GM18868 (cell line): Measurements from ENCODE around the gene TRIM46.

ENCODE experiments used
- ATAC-seq: cut with Tn5 transposase; IDR thresholded peaks from one replicate; pipeline ENCODE4 v1.9.1; 2021; ENCODE audit warnings: mild to moderate bottlenecking, moderate library complexity; ENCODE audit not compliant: unreplicated experiment

The TRIM46 gene

DNA sequence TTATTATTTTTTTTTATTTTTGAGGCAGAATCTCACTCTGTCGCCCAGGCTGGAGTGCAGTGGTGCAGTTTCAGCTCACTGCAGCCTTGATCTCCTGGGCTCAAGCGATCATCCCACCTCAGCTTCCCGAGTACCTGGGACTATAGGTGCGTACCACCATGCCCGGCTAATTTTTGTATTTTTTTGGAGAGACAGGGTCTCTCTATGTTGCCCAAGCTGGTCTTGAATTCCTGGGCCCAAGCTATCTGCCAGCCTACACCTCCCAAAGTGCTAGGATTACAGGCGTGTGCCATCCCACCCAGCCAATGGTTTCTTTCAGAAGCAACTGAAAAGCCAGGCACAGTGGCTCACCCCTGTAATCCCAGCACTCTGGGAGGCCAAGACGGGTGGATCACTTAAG is 2.8 kb upstream of the TRIM46 start:
- no peak for ATAC-seq

DNA sequence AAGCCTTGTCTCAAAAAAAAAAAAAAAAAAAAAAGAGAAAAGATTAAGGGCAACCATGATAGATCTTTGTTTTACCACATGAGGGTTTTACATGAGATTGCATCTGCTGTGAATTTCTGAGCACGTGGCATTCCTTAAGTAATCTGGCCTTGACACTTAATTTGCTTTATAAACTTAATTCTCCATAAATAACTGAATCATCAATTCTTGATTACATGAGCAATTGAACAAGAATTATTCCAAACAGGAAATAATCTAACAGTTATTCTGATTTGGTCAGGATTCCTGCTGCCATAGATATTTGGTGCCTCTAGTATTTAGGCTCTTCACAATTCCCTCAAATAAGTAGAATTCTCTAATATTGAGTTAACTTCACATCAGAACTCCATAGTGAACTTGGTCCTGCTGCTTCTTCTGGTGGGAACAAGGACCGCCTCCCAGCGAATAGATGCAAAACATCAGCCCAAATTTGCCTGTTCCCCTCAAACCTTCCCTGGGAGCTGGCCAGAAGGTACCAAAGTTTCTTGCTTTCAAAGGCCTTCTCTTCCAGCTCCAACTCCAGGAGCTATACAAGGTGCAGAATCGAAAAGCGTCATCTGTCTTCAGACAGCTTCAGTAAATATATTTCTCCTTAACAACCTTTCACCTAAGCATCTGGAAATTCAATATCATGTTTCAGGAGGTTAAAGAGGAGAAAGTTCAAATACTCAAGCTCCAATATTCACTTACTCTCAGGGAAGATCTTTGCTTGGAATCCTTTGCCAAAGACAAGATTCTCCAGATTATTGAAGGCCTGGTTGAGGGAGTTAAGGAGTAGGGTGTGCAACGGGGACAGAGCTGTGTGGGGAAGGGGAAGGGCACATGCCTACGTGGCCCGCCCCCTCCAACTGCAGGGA is 1.6 kb upstream of the TRIM46 start:
- no peak for ATAC-seq

DNA sequence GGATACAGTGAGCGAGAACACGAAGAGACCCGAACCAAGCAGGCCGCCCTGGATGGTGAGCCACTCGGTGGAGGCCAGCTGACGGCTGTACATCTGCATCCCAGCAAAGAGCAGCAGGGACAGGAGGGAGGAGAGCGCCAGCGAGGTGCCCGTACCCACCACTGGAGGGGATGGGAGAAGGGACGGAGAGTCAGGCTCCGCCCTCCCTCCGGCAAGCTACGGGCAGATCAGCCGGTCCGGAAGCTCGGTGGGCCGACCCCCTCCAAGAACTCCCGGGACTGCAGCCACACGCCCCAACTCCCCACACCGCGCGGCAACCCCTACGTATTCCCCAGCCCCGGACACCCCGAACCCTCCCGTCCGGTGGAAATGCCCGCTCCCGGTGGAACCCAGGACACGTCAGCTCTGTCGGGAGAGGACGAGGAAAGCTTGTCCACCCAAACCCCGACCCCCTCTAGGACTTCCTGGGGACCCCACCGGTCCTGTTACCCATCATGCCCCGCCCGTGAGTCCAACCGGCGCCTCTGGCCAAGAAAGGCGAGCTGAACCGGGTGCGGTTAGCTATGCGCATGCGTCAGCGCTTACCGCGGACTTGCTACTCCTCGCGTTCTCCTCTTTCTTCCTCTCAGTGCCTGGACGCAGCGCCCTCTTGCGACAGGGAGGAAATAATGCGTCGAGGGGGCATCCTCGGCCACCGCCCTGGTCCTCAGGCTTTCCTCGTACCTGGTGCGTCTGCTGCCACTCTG is 744 bp upstream of the TRIM46 start, which contains the start of gene KRTCAP2:
Gene KRTCAP2 (minus strand): TSS at position 573 of the 746 bp plus-strand sequence. CDS start 80 bp downstream, at position 493.
- ATAC-seq: peak; percentile 74

DNA sequence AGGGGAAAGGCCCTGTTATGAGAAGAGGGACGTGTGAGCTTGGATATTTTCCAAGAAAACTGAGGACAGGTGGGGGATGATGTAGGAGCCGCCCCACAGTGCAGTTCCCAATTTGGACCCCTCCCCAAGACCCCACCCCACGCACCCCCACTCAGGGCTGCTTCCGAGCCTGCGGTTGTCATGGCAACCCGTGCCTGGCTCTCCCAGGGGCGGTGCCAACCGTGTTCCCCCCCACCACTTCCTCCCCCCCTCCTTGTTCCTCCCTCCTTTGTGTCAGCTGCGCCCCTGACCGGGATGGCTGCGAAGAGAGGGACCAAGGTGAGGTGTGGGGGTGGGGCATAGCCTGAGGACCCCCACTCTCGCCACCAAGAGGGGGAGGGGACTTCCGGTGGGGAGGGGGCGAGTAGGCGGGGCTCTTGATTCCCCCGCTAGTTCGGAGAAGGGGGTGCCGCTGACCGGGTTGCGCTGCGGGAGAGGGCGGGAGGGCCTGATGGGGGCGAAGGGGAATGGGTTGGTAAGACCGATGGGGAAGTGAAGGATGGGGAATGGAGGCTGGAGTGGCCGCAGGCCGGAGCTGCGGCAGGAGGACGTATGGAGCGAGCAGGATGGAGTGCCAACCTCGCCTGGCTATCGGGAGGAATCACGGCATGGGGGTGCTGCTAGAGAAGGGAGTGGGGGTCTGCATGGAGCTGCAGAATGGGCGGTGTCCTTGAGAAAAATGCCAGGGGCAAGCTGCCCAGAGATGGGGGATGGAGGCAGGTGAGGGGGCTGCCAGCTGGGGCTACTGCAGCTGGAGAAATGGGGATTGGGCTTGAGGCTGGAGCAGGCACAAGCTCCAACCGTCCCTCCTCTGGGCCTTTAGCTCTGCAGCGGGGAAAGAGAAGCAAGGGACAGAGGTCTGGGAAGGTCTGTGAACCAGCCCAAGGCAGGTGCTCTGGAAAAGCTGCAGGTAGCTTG is 953 bp downstream of the TRIM46 start:
- no peak for ATAC-seq

DNA sequence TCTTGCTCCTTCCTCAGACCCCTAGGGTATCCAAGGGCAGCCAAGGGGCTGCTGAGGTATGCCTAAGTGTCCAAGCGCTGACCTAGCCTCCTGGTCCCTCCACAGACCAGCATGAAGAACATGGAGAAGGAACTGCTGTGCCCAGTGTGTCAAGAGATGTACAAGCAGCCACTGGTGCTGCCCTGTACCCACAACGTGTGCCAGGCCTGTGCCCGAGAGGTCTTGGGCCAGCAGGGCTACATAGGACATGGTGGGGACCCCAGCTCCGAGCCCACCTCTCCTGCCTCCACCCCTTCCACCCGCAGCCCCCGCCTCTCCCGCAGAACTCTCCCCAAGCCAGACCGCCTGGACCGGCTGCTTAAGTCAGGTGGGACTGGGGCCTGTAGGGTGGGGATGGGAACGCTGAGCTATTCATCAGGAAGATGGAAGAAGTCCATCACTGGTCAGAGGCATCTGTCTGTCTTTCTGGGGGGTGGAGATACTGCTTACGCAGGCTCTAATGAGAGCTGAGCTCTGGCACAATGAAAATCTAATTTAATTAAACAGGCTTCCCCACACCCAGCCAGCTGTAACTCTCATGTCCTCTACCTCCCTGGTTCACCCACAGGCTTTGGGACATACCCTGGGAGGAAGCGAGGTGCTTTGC is 1.8 kb downstream of the TRIM46 start:
- ATAC-seq: no peak

DNA sequence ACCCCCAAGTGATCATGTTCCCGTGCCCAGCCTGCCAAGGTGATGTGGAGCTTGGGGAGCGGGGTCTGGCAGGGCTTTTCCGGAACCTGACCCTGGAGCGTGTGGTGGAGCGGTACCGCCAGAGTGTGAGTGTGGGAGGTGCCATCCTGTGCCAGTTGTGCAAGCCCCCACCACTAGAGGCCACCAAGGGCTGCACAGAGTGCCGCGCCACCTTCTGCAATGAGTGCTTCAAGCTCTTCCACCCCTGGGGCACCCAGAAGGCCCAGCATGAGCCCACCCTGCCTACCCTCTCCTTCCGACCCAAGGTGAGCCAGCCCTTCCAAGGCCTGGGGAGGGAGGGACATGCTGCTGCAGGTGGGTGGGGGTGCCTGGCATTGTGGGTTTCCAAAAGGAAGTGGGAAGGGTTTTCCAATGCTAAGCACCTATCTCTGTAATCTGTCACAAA is 2.3 kb downstream of the TRIM46 start:
- ATAC-seq: no peak

DNA sequence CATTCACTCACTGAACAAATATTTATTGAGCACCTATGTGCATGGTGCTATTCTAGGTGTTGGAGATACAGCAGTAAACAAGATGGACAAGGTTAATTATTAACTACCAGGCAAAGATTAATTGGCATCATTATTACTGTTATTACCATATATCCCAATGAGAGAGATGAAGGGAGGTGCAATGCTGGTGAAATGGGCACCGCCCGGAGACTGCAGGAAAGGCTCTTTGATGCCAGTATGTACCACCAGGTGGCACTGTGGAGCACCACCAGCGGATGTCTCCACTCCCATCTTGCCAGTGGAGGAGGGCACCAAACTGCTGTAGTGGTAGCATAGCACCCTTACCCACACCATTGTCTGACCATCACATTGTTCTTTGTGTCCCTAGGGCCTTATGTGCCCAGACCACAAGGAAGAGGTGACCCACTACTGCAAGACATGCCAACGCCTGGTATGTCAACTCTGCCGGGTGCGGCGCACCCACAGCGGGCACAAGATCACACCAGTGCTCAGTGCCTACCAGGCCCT is 3.0 kb downstream of the TRIM46 start:
- no peak for ATAC-seq

DNA sequence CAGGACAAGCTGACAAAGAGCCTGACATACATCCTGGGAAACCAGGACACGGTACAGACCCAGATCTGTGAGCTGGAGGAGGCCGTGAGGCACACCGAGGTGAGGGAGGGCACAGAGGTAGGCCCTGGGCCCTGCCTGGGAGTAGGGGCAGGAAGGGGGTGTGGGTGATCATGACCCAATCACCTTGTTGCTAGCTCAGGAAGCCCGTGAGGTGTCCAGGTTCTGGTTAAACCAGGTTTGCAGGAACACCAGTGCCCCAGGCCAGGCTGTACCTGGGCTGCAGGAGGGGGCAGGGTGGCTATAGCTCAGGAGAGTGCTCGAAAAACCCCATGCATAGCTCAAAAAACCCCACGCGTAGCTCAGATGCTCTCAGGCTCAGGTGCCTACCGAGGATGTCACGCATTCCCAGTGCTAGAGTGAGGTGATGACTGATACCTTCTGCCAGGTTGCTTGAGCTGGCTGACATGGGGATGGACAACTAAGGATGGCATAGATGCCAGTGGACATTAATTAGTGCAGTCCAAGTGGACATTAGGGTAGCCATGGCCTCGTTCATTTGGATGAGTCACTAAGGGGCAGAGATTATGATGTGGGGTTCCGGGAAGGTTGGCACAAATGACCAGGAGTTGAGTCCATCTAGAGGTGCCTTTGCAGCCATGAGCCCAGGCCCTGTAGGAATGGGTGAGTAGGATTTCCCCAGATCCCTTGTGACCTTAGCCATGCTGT is 3.7 kb downstream of the TRIM46 start:
- no peak for ATAC-seq

DNA sequence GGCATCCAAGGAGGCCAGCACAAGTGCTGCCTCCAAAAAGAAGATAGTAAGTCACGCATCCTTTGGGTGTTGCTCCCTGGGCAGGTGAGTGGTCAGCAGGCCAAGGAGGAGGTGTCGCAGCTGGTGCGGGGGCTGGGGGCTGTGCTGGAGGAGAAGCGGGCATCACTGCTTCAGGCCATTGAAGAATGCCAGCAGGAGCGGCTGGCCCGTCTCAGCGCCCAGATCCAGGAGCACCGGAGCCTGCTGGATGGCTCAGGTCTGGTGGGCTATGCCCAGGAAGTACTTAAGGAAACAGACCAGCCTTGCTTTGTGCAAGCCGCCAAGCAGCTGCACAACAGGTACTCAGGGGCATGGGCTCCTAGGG is 4.3 kb downstream of the TRIM46 start:
- ATAC-seq: no peak

DNA sequence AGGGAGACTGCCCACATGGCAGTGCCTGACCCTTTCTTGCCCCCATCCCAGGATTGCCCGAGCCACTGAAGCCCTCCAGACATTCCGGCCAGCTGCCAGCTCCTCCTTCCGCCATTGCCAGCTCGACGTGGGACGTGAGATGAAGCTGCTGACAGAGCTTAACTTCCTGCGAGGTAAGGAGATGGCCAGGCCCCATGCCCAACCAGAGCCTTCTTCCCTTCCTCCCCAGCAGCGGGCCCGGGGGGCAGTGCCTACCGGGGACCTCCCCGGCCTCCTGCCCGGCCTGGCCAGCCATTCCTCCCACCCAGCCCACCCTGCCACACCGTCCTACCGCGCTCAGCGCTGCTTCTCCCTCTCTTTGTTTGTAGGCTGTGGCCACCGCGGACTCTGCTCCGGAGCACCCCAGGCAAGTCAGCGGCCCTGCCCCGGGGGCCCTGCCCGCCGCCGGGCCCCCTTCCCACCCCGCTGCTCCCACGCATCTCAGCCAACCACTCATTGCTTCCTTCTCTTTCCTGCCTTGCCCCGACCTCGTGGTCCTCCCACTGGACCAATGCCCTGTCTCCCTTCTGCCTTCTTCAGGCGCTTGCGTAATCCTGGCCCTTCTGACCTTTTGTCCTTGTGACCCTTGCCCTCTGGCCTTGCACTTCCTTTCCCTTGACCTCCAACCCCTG is 4.9 kb downstream of the TRIM46 start:
- no peak for ATAC-seq

DNA sequence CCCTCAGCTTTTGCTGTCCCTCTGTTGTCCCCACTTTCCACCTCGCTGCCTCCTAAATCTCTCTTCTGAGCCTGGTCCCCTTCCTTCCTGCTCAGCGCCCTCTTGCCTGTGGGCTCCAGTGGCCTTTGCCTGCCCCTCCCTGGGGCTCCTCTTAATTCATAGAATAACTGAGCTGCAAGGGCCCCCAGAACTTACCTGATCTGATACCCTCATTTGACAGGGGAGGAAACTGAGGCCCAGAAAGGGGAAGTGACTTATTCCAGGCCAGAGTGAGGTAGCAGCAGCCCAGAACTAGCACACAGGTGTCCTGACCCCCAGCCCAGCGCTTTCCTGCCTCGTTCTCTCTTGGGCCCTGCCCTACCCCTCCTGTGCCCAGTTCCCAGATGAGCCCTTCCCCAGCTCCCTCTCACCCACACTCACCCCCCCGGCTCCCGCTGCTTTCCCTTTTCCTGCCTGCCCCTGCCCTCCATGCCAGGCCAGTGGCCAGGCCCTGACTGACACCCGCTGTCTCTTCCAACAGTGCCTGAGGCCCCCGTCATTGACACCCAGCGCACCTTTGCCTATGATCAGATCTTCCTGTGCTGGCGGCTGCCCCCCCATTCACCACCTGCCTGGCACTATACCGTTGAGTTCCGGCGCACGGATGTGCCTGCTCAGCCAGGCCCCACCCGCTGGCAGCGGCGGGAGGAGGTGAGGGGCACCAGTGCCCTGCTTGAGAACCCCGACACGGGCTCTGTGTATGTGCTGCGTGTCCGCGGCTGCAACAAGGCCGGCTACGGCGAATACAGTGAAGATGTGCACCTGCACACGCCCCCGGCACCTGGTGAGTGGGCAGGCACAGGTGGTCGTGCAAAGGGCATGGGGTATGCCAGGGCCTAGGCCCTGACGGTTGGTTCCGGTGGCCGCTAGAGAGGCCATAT is 5.7 kb downstream of the TRIM46 start:
- no peak for ATAC-seq

DNA sequence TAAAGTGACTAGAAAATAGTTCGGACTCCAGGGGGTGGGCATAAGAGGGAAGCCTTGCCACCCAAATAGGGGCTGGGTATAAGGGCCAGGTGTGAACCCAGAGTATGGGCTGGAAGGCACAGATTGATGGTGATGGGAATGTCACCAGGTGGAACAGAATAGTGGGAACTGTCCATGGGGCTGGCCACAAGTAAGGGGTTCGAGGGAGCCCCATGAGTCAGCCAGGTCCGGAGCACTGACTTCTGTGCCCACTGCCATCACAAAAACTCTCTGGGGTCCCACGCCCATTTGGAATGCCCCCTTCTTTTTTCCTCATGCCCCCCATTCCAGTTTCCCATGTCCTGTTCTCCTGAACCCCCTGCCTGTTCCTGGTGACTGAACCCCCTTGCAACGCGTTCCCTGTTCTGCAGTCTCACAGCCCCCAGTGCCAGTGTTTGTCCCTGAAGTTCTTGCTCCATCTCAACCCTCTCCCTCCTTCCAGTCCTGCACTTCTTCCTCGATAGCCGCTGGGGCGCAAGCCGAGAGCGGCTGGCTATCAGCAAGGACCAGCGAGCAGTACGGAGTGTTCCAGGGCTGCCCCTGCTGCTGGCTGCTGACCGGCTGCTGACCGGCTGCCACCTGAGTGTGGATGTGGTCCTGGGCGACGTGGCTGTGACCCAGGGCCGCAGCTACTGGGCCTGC is 7.9 kb downstream of the TRIM46 start:
- no peak for ATAC-seq

DNA sequence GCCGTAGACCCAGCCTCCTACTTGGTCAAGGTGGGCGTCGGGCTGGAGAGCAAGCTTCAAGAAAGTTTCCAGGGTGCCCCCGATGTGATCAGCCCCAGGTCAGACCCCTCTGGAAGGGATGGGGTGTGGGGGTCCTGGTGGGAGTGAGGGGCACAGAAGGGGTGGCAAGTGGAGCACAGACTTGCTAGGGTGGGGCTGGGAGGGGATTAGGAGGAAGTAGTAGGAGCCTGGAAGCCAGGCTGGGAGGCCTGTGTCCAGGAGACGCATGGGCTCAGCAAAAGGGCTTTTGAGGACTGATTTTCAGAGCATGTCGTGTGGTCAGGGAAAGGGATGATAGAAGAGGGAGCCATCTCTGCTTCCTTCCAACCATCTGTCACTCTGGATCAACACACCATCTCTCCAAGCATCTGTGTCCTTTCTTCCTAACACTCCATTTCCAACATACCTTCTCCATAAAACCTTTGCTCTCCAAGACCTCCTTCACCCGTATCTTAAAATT is 8.5 kb downstream of the TRIM46 start:
- ATAC-seq: no peak

DNA sequence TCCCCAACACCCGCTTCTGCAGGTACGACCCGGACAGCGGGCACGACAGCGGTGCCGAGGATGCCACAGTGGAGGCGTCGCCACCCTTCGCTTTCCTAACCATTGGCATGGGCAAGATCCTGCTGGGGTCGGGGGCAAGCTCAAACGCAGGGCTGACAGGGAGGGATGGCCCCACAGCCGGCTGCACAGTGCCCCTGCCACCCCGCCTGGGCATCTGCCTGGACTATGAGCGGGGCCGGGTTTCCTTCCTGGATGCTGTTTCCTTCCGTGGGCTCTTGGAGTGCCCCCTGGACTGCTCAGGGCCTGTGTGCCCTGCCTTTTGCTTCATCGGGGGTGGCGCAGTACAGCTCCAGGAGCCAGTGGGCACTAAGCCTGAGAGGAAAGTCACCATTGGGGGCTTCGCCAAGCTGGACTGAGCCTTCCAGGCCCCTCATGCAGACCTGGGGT is 10.1 kb downstream of the TRIM46 start:
- no peak for ATAC-seq

DNA sequence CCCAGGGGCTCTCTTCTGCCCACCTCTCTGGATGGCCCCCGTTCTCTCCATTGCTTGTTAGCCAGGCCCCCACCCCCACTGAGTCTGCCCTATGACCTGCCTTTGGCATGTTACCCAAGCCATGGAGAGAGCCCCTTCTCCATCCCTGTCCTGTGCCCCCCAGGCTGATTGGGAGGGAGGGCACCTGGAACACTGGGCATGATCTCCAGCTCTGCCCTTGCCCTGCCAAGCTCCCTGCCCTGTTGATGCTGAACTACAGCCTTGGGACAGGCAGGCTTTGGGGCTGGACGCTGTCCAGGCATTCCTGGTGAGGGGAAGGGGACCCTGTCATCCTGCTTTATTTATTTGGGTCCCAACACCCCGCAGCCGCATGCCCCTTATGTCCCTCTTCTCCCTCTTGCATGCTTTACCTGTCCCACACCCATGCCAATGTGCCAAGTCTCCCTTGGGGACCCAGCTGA is 10.7 kb downstream of the TRIM46 start:
- no peak for ATAC-seq

DNA sequence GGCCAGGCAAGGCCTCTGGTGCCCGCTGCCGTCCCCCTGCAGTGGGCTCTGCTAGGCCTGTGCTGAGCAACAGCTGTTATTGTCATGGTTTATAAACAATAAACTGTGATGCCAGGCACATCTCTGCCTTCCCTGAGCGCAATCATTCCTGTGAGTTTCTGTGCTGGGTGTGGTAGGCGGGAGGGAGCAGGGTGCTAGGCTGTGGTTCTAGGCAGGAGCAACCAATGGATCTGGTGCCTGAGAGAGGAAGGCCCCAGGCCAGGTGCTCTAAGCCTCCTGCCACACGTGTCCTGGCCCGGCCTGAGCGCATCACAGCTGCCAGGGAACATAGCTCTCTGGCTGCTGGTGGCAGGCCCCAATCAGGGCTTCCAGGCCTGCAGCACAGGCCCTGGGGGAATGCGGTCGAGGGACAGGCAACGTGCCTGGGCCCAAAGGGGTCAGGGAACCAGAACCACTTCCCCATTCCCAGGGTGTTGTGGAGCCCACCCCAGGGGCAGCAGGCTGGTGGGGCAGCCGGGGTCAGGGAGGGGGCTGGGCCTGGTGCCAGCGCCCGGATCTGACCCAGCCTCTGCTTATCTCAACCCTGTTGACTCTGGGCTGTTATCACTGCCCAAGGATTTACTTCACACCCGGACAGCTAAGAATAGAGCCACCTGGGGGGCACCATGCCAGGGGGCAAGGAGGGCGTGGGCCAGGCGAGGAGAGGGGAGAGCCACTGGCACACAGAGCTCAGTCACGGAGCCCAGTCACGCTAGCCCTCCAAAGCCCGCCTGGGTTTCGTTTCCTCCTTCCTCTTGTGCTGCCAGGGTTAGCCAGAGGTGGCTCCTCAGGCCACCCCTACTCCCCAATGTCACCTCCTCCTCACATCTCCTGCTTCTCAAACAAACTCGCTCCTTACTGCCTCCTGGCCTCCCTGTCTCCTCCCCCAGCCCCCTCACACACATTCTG is 11.5 kb downstream of the TRIM46 start:
- ATAC-seq: peak; percentile 77
